ENCODE data around the gene MYL9.

- no peak for TF ChIP-seq POLR2AphosphoS5 (IDR thresholded peaks at IDR 0.05)
- no peak for TF ChIP-seq CTCF (IDR thresholded peaks at IDR 0.05)
- no peak for TF ChIP-seq POLR2A (IDR thresholded peaks at IDR 0.05; ENCODE audit: low read depth)
Measured at GRCh38 chr20:36532822-36533221, 8.5 kb upstream of the MYL9 start.
